H9 (cell line): ENCODE results near the gene NSRP1. TPM values are rescaled to one million over a fixed set of nuclear protein-coding genes. Genes with fewer than 3 reads are reported as not detected.

Experiments used
- DNase-seq: peaks from one replicate; pipeline ENCODE4 v3.0.0-alpha.2; 2017
- H2AFZ ChIP-seq: one replicate; pipeline ENCODE4 v1.6.1; 2013; ENCODE audit warnings: mild to moderate bottlenecking, low read length, control low read depth, moderate library complexity
- H2AK5ac ChIP-seq: 2 replicates; pipeline ENCODE4 v1.6.1; 2013; ENCODE audit warnings: low read length, control low read depth, mixed read lengths; ENCODE audit not compliant: insufficient read length
- H2BK120ac ChIP-seq: one replicate; pipeline ENCODE4 v1.6.1; 2013; ENCODE audit warnings: low read depth, mild to moderate bottlenecking, low read length, control low read depth, inconsistent platforms; ENCODE audit not compliant: poor library complexity, severe bottlenecking
- H2BK12ac ChIP-seq: 2 replicates; pipeline ENCODE4 v1.6.1; 2013; ENCODE audit warnings: low read length, control low read depth, mixed read lengths, low read depth; ENCODE audit not compliant: insufficient read length
- H2BK15ac ChIP-seq: 2 replicates; pipeline ENCODE4 v1.6.1; 2013; ENCODE audit warnings: low read depth, low read length, control low read depth
- H2BK20ac ChIP-seq: one replicate; pipeline ENCODE4 v1.6.1; 2013; ENCODE audit warnings: low read depth, mild to moderate bottlenecking, low read length, control low read depth, inconsistent platforms; ENCODE audit not compliant: poor library complexity, severe bottlenecking
- H2BK5ac ChIP-seq: 2 replicates; pipeline ENCODE4 v1.6.1; 2013; ENCODE audit warnings: low read length, control low read depth, mixed read lengths; ENCODE audit not compliant: insufficient read length
- H3K14ac ChIP-seq: 2 replicates; pipeline ENCODE4 v1.6.1; 2013; ENCODE audit warnings: low read length, control low read depth; ENCODE audit not compliant: insufficient read depth
- H3K18ac ChIP-seq: 2 replicates; pipeline ENCODE4 v1.6.1; 2013; ENCODE audit warnings: low read depth, mild to moderate bottlenecking, mixed read lengths, low read length, control low read depth; ENCODE audit not compliant: insufficient read length
- H3K23ac ChIP-seq: 2 replicates; pipeline ENCODE4 v1.6.1; 2013; ENCODE audit warnings: low read length, control low read depth, mixed read lengths, low read depth; ENCODE audit not compliant: insufficient read length
- H3K23me2 ChIP-seq: 2 replicates; pipeline ENCODE4 v1.6.1; 2013; ENCODE audit warnings: low read depth, mild to moderate bottlenecking, mixed read lengths, low read length, control low read depth; ENCODE audit not compliant: insufficient read length, poor library complexity, severe bottlenecking
- H3K27ac ChIP-seq: 2 replicates; pipeline ENCODE4 v1.5.1; 2013; ENCODE audit warnings: low read length, control low read depth, mixed read lengths, low read depth; ENCODE audit not compliant: insufficient read length
- H3K27me3 ChIP-seq: 2 replicates; pipeline ENCODE4 v1.6.1; 2013; ENCODE audit warnings: low read length, control low read depth, inconsistent platforms; ENCODE audit not compliant: insufficient read depth
- H3K4ac ChIP-seq: 2 replicates; pipeline ENCODE4 v1.6.1; 2013; ENCODE audit warnings: low read depth, mild to moderate bottlenecking, control low read depth, inconsistent platforms, low read length, moderate library complexity
- H3K4me1 ChIP-seq: 2 replicates; pipeline ENCODE4 v1.6.1; 2013; ENCODE audit warnings: low read length, control low read depth, inconsistent platforms; ENCODE audit not compliant: insufficient read depth
- H3K4me2 ChIP-seq: 2 replicates; pipeline ENCODE4 v1.6.1; 2013; ENCODE audit warnings: low read length, control low read depth, mixed read lengths; ENCODE audit not compliant: insufficient read length, insufficient read depth
- H3K56ac ChIP-seq: 2 replicates; pipeline ENCODE4 v1.6.1; 2013; ENCODE audit warnings: low read depth, mild to moderate bottlenecking, mixed read lengths, low read length, control low read depth; ENCODE audit not compliant: insufficient read length
- H3K79me1 ChIP-seq: 2 replicates; pipeline ENCODE4 v1.6.1; 2013; ENCODE audit warnings: low read depth, mild to moderate bottlenecking, moderate library complexity, low read length, control low read depth, inconsistent platforms; ENCODE audit not compliant: insufficient read depth, poor library complexity, severe bottlenecking
- H3K79me2 ChIP-seq: 2 replicates; pipeline ENCODE4 v1.6.1; 2013; ENCODE audit warnings: low read length, control low read depth, inconsistent platforms; ENCODE audit not compliant: insufficient read depth
- H3K9ac ChIP-seq: 2 replicates; pipeline ENCODE4 v1.6.1; 2013; ENCODE audit warnings: low read length, control low read depth, mixed read lengths; ENCODE audit not compliant: insufficient read length; ENCODE audit errors: extremely low read depth
- H3K9me3 ChIP-seq: one replicate; pipeline ENCODE4 v1.6.1; 2013; ENCODE audit warnings: low read depth, low read length, inconsistent platforms; ENCODE audit not compliant: control insufficient read depth
- H3T11ph ChIP-seq: one replicate; pipeline ENCODE4 v1.6.1; 2013; ENCODE audit warnings: mild to moderate bottlenecking, low read length, control low read depth, inconsistent platforms
- H4K20me1 ChIP-seq: one replicate; pipeline ENCODE4 v1.6.1; 2013; ENCODE audit not compliant: control insufficient read depth, insufficient read length, insufficient read depth
- H4K5ac ChIP-seq: 2 replicates; pipeline ENCODE4 v1.6.1; 2013; ENCODE audit warnings: low read depth, mild to moderate bottlenecking, mixed read lengths, low read length, control low read depth; ENCODE audit not compliant: insufficient read length
- H4K8ac ChIP-seq: replicated peaks from 2 replicates; pipeline ENCODE4 v1.6.1; 2013; ENCODE audit warnings: low read length, control low read depth, mixed read lengths, low read depth; ENCODE audit not compliant: insufficient read length
- H4K91ac ChIP-seq: 2 replicates; pipeline ENCODE4 v1.6.1; 2013; ENCODE audit warnings: low read depth, mild to moderate bottlenecking, moderate library complexity, mixed read lengths, low read length, control low read depth; ENCODE audit not compliant: insufficient read length
- H3K27ac Mint-ChIP-seq, 3 experiments: 2 replicates in 2 of 3; 3 replicates in 1 of 3; pipeline ENCODE4 v1.8.0; 2020 to 2021; ENCODE audit warnings: mixed read lengths in 3 of 3, mild to moderate bottlenecking in 1 of 3, moderate library complexity in 1 of 3
- H3K27me3 Mint-ChIP-seq: 2 replicates; pipeline ENCODE4 v1.8.0; 2021; ENCODE audit warnings: low read depth, mild to moderate bottlenecking, moderate library complexity, mixed read lengths
- H3K36me3 Mint-ChIP-seq, 3 experiments: 2 replicates in 2 of 3; 3 replicates in 1 of 3; pipeline ENCODE4 v1.8.0; 2020 to 2021; ENCODE audit warnings: low read depth in 3 of 3, mixed read lengths in 3 of 3; ENCODE audit not compliant: insufficient read depth in 1 of 3
- H3K4me1 Mint-ChIP-seq, 2 experiments: 2 replicates each; pipeline ENCODE4 v1.8.0; 2020; ENCODE audit warnings: mixed read lengths in 2 of 2
- H3K4me3 Mint-ChIP-seq, 2 experiments: 2 replicates in 1 of 2; 3 replicates in 1 of 2; pipeline ENCODE4 v1.8.0; 2020 to 2021; ENCODE audit warnings: mild to moderate bottlenecking in 2 of 2, mixed read lengths in 2 of 2, moderate library complexity in 1 of 2
- H3K9me3 Mint-ChIP-seq, 2 experiments: 2 replicates in 1 of 2; 3 replicates in 1 of 2; pipeline ENCODE4 v1.8.0; 2020; ENCODE audit warnings: mild to moderate bottlenecking in 2 of 2, mixed read lengths in 2 of 2, moderate library complexity in 1 of 2
- CTCF ChIP-seq: fragments of 200-600 bp; sonication (generic); conservative IDR thresholded peaks from 3 replicates; pipeline ENCODE4 v1.8.0; 2021; ENCODE audit warnings: antibody characterized with exemption, mild to moderate bottlenecking
- WGBS: extraction: QIAGEN DNeasy Blood & Tissue Kit; methylation state at CpG from one replicate; pipeline ENCODE4 v1.1.7; 2013; ENCODE audit warnings: missing lambda C conversion rate, low lambda C conversion rate, mixed read lengths; ENCODE audit not compliant: insufficient read length; ENCODE audit errors: extremely low coverage; 5-methylcytosine and 5-hydroxymethylcytosine counted together
- total RNA-seq: library from RNA; stranded (reverse); gene quantifications from 2 replicates; pipeline ENCODE4 v1.2.1, GENCODE V29; 2021

The NSRP1 gene
- total RNA-seq, 1 experiment from 2014 or later: 33.3 TPM

DNA sequence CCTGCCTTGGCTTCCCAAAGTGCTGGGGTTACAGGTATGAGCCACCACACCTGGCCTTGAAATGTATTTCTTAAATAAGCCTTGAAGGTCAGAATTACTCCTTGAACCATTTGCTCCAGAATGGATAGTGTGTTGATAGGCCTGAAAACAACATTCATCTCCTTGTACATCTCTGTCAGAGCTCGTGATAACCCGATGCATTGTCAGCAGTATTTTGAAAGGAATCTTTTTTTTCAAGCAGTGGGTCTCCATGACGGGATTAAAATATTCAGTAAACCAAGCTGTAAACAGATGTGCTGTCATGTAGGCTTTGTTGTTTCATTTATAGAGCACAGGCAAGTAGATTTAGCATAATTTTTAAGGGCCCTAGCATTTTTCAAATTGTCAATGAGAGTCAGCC lies 16.6 kb downstream of the NSRP1 start:
- Histone ChIP-seq H3K23me2 (no peaks in the 10 kb centered on the region), H3K56ac (no peak overlapping the region), H4K5ac (no peak overlapping the region), H3K4me1 (peaks cover 2% of the 10 kb centered on the region; the same call in 1 of the 2 replicates), H3T11ph (no peak overlapping the region), H3K27ac (no peak overlapping the region), H3K23ac (no peak overlapping the region), H3K79me2 (peaks cover 4% of the 10 kb centered on the region; the same call in 1 of the 2 replicates), H3K14ac (no peak overlapping the region), H2AFZ (no peak overlapping the region), H4K91ac (no peak overlapping the region), H3K4ac (no peak overlapping the region), H2BK20ac (no peak overlapping the region), H4K20me1 (no peaks in the 10 kb centered on the region), H3K18ac (no peak overlapping the region), H2BK15ac (no peak overlapping the region), H2AK5ac (no peak overlapping the region), H2BK120ac (no peak overlapping the region), H3K79me1 (peaks cover 16% of the 10 kb centered on the region), H4K8ac (no peak overlapping the region), H3K9me3 (no peaks in the 10 kb centered on the region), H2BK12ac (no peak overlapping the region), H2BK5ac (no peak overlapping the region), H3K27me3 (no peaks in the 10 kb centered on the region), H3K4me2 (no peak overlapping the region), H3K9ac (no peak overlapping the region)
- peaks cover 11 to 18% of the 10 kb centered on the region in 2 experiments for H3K4me1 Mint-ChIP-seq
- H3K27ac Mint-ChIP-seq: no peak overlapping the region
- WGBS: no CpG with 5 or more reads among the region's 3 CpGs
- no peak overlapping the region for H3K4me3 Mint-ChIP-seq
- no peaks in the 10 kb centered on the region for H3K27me3 Mint-ChIP-seq
- no peak for TF ChIP-seq CTCF
- H3K9me3 Mint-ChIP-seq: no peaks in the 10 kb centered on the region
- peaks cover 18 to 37% (median 34%) of the 10 kb centered on the region in 3 experiments; a peak in 6 of 7 replicates for H3K36me3 Mint-ChIP-seq
- no peak for DNase-seq
